Stimulated activated CD8-positive, alpha-beta memory T cell treated with anti-CD3 and anti-CD28 coated beads, Interleukin-7, amount 100 ng/mL, for 1 hour (primary cell): ENCODE results near the gene NUP210.

Experiments
- DNase-seq, 2 donors: peaks; one replicate each; pipeline ENCODE4 v3.0.0-alpha.2; 2020; ENCODE audit warnings: low read depth in 2 of 2

NUP210 gene

DNA sequence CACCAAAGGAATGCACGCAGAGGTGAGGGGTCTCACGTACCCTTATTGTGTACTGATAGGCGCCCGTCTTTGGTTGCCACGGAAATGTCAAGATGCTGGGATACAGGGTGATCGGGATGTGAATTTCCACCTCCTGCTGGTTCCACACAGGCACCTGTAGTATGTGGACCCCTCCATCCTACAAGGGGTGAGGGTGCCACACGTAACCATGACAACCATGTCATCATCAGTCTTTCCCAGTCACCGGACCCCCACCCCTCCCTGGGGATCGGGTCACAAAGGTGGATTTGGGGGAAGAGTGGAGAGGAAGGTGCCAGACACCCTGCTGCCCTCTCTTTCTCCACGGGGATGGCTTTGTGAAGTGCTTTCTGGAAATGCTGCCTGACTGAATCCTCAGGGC is 44.7 kb downstream of the NUP210 start:
- no peak for DNase-seq

DNA sequence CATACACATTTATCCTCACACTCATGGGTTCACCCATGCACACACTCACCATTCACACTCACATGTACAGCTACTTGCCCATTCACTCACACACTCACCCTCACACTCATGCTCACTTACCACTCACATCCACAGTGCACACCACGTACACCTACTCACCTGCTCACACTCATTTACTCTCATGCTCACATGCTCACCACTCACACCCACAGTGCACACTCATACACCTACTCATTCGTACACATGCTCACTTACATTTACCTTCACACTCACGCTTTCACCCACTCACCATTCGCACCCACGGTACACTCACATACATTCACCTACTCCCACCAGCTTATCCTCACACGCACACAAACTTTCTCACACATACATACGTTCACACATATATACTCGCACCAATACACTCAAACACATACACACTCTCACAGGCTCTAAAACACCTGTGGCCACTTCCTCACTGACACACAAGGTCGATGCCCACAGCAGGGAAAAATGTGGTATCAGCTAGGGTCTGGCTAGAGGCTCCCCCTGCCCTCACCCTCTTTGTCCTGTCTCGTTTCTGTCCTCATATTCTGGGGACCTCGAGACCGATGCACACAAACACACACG is 46.0 kb downstream of the NUP210 start:
- DNase-seq, result no peak

DNA sequence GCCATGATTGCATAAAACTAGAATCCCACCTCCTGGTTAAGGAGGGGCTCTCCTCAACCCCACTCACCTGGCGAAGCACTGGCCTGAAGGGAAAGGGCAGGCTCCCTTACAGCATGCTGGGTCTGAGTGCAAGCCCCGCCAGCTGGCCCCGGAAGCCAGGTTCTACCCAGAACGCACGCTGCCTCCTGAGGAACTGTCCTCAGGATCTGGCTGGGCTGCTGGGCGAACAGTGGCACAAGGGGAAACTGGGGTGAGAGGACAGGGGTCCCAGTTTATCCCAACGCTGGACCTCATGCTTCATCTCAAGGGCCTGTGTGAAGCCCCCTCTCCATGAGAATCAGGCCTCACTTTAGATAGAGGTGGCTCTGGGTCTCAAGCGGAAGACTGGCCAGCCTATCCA is 47.5 kb downstream of the NUP210 start:
- no peak for DNase-seq

DNA sequence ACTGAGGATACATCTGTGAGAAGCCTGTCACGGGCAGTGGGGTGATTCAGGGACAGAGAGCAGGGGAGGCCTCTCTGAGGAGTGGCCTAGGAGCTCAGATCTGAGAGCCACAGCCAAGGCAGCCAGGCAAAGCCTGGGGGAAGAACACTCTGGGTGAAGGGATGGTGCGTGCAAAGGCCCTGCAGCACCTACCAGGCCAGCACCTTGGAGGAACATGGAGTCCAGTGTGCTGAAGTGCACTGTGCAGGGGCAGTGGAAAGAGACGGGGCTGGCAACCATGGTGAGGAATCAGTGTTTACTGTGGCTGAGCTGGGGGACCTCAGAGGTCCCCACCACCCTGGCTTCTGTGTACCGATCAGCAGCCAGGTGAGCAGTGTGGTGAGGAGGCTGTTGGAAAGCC is 48.0 kb downstream of the NUP210 start:
- no peak for DNase-seq

DNA sequence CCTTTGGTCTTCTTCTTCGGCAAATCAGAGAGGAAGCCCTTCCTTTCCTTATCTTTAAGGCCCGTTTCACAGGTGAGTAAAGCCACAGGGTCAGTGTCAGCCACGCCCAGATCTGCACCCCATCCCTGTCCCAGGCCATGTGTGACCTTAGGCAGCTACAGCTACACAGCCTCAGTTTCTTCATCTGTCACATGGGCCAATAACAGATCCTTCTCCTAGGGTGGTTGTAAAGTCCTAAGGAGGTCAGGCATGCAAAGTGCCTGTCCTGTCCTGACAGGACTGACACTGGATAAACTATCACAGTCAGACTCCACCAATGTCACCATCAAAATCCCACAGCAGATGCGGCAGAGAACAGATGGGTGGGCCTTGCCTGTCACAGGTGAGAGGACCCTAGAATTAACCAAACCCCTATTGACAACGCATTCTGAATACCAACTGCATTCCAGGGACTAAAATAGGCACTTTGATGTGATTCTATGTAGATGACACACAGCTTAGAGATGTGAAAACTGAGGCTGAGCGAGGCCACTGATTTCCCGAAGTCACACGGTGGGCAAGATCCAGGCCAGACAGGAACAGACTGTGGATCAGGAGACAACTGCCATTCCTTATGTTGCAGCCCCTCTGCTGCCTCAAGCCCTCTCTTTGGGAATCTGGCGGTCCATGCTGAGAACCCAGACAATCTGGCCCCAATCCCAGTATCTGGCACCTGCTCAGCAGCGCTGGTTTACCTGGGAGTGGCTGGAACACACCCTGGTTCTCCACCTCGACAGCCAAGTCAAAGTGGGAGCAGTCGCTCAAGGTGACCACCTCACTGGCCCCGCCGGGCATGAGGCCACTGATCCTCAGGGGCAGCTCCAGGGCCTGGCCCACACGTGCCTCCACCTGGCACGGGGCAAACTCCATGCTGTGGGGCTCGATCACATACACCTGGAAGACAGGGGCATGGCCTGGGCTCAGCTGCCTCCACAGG is 48.7 kb downstream of the NUP210 start:
- DNase-seq, result no peak

DNA sequence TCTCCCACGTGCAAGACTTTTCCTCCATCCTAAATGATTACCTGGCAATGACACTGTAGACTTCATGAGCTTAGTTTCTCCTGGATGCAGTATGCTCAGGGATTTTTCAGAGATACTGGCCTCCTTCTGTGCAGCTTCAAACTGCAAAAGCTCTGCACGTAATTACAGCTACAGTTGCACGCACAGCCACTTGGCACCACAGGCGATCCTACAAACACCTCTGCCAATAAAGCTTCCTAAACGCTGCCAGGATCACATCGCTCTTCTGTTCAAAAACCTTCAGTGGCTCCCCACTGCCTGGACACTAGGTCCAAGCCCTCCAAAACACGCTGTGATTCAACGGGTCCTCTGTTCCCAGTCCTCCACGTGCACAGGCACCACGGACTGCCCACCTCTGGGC is 49.5 kb downstream of the NUP210 start:
- DNase-seq, result no peak

DNA sequence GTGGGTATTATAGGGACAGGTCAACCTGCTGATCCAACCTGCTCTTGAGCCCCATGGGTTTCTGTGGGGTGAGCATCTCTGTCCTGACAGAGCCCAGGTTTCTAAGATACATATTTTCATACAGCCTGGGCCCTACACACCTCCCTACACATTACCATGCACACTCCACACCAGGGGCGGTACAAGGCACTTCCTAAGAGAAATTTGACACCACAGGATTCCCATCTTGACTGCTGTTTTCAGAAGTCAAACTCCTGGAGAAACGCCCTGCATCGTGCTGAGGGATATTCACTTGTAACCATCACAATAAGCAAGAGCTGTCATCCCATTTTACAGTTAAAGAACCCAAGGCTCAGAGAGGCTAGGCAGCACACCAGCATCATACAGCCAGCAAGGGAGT is 50.1 kb downstream of the NUP210 start:
- no peak for DNase-seq

DNA sequence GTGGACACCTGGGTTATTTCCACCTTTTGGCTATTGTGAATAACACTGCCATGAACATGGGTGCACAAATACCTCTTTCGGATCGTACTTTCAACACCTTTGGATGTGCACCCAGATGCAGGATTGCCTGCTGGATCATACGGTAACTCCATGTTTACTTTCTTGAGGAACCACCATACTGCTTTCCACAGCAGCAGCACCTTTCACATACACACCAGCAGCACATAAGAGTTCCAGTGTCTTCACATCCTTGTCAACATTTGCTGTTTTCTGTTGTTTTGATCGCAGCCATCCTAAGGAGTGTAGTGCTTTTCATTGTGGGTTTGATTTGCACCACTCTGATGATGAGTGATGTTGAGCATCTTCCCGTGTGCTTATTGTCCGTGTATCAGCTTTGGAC is 51.3 kb downstream of the NUP210 start:
- DNase-seq, result no peak

DNA sequence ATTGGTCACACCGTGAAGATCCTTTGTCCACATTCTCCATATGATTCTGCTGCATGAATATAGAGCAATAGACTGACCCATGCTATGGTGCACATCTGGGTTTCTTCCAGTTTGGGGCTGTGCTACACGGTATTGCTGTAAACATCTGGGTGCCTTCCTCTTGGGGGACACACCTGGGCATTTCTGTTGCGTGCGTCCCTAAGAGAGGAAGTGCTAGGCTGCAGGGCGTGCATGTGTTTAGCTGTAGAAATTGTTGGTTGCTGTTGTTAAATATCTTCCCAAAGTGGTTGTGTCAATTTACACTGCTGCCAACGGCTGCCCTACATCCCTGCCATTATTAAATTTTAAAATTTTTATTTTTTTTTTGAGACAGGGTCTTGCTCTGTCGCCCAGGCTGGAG is 52.4 kb downstream of the NUP210 start:
- no peak for DNase-seq

DNA sequence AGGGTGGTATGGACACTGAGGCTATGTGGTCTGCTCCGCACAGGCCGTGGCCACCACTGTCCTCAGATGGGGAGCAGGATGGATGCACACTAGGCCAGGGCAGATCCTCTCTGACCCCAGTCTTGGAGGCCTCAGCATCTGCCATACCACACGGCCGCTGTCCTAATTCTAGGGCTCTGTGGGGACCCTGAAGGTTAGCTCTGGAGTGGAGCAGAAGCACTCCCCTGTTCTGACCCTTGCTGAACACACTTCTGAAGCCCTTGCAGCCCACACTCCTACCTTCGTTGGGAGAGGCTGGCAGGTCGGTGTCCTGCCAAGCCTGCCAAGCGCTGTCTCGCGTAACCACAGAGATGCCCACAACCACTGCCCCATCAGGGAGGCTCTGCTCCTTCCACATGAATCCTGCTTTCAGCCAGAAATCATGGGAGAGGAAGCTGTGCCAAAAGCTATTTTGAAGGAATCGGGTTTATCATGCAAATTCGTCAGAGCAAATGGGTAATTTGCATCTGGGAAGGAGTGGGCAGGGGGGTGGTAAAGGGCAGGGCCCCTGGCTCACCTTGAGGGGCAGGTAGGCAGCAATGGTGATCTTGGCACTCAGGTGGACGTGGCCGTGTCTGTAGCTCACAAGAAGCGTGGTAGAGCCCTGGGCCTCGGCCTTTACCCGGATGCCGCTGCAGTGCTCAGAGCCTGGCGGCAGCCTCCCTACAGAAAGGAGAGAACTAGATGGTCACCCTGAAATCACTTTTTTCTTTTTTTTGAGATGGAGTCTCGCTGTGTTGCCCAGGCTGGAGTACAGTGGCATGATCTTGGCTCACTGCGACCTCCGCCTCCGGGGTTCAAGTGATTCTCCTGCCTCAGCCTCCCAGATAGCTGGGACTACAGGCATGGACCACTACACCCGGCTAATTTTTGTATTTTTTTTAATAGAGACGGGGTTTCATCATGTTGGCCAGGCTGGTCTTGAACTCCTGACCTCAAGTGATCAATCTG is 54.4 kb downstream of the NUP210 start:
- DNase-seq, result no peak

DNA sequence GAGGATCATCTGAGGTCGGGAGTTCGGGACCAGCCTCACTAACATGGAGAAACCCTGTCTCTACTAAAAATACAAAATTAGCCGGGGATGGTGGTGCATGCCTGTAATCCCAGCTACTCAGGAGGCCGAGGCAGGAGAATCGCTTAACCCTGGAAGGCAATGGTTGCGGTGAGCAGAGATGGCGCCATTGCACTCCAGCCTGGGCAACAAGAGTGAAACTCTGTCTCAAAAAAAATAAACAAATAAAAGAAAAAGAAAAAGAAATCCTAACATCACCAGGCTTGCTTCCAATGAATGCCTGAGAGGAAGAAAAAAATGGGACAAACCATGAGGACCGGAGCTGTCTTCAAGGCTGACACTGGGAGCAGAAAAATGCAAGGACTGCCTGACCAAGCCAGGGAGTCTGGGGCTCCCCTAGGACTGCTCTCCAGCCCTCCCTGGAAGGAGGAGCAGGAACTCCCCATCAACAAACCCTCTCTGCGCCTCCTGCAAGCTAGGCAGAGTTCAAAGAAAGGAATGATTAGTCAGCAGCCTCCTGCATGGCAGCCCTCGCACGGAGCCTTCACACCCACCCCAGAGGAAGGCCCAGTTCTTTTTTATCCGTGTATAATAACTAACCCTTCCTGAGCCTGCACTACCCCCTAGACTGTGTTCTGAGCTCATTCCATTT is 55.4 kb downstream of the NUP210 start:
- no peak for DNase-seq

DNA sequence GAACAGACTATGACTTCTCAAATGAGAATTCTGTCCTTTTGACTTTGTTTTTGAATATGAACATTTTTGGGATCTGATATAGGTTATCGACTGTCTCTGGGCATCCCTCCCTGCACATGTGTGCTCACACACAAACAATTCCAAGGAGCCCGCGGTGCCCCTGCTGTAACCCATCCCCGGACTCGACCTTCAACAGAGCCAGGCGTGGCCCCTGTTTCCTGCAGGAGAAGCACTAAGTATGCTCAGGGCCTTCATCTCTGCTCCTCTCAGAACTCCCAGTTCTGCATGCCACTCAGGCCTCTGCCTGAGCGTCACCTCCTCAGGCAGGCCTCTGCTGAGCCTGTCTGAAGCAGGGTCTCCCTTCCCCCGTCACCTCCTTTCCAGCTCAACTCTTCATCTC is 57.6 kb downstream of the NUP210 start:
- DNase-seq, result no peak

DNA sequence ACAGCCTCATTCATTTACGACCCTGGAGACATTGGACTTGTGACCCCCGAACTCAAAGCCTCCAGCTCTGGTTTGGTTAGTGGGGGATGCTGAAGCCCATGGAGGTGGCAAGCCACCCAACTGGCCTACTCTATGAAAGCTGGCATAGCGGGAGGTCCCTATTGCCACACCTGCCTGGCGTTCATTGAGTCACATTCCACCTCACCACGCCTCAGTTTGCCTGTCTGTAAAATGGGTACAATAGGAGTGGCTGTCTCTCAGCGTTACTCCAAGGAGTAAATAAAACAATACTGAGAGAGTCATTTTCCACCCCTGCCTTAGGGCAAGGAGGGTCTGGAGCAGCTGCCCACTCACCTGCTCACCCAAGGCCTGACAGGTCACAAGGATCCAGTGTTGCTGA is 60.2 kb downstream of the NUP210 start:
- no peak for DNase-seq

DNA sequence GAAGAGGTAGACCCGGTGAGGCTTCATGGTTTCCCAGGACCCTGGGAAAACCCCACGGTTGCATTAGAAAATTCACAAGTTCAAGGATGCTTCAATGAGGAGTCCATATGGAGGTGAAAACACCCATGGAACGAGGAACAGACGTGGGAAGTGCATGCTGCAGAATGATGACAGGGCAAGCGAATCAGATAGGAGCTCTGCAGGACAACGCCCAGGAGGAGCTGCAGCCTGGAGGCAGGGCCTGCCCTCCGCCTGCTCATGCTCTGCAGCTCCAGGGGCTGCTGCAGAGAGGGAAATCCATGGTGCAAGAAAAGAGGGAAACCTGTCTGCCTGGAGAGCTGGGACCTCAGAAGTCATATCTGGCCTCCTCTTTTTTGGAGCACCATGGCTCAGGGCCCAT is 61.5 kb downstream of the NUP210 start:
- DNase-seq, result no peak

DNA sequence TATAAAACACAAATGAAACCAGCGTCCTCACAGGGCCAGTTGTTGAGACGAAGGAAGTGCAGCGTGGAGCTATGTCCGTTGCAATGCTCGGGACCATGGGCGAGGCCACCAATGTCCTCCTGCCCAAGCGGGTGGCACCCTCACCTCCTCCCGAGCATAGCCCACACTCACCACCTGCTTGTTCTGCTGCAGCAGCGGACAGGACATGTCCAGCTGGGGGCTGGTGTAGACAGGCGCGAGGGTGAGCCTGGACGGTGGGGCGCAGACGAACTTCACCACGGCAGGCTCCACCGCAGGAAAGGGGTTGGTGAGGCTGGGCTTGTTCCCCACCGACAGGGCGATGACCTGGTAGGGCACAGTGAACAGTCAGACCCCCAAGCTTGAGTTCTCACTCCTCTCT is 62.1 kb downstream of the NUP210 start:
- no peak for DNase-seq

DNA sequence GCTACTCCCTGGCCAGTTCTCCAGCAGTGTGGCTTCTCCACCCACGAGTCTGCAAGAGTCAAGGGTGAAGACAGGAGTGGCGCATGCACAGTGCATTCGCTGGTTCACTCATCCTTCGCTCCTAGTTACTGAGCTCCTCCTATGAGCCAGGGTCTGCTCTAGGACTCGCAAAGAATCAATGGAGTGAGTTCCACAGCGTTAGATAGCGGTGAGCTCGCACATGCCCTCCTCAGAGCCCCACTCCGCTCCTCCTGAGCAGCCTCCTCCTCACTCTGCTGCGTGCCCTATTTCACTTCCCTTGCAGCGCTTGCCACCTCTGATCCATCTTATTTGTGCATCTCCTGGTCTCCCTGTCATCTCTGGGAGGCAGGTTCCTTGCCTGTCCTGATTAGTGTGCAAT is 63.0 kb downstream of the NUP210 start:
- DNase-seq, result no peak

DNA sequence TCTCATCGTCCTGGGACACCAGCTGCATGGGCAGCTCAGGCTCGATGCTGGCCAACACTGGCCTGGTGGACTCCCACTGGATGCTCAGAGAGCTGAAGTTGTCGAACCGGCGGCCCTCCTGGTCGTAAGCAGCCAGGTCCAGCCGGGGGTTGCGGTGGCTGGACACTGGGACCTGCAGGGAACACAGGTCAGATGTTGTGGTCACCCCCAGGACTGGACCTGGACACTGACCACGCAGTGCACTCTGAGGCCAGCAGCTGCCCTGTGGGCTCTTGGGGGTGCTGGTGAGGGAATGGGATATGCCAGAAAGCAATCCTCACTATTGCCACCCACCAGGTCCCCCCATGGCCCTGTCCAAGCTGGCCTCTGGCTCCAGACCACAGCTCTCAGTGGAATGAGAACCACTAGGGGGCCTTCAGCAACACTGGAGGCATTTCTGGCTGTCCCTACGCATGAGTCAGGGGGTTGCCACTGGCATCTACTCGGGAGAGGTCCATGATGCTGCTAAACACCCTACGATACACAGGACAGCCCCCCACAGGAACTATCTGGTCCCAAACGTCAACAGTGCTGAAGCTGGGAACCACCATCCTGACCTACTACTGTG is 66.1 kb downstream of the NUP210 start:
- no peak for DNase-seq

DNA sequence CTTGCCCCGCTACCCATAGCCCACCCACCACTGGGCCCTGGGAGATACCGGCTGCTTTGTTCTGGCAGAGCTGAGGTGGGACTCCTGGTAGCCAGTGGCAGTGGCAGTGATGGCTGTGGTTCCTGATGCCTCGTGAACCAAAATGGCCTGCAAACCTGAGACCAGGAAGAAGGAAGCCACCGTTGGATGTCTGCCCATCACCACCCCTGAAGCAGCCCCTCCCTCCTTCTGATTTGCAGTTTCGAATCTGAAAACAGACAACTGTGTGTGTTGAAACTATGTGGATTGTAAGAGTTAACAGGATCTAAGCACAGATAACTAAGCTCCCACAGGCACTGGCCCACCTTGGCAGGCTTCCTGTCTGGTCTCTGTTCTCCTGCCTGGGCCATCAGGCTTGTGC is 66.6 kb downstream of the NUP210 start:
- no peak for DNase-seq

DNA sequence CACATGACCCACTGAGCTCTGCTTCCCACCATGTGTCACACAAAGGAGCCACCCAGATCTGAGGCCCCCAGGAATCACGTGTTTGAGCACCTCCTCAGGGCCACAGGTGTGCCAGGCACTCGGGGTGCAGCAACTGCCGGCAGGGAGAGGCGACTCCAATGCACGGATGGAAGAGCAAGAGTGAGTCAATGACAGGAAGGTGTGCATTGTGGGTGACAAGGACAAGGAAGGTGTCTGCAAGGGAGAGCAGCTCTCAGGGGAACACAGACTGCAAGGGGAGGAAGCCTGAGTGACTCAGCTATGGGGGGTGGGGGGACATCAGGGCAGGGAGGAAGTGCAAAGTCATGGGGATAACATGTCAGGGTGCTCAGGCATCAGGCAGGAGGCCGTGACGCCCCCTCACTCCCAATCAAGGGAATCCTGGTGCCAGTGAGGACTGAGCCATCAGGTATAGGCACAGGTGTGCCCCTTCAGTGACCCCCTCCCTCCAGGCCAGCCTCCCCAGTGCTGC is 67.4 kb downstream of the NUP210 start:
- no peak for DNase-seq

DNA sequence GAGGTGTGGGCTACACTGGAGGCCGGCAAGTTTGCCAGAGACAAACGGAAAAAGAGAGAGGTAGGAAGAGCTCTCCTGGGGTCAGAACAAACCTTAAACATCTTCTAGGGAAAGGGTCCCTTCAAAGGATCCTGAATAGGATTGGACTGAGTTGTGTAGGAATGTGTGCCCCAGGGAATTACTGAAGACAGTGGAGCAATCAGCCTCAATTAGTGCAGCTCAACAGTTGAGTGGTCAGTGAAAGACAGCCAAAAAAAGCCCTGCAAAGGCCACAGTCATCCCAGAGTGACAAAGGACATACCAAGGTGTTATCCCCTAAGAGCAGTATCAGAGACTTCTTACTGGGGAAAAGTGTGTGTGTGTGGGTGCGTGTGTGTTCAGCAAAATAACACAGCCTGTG is 70.3 kb downstream of the NUP210 start:
- DNase-seq, result no peak
